Cardiac muscle cell (in vitro differentiated cells and primary cell): ENCODE measurements around the gene CKB. TPM values are rescaled to one million over a fixed set of nuclear protein-coding genes. Genes with fewer than 3 reads are reported as not detected.

Source experiments
- DNase-seq, 2 donors: peaks; one replicate each; pipeline versions ENCODE4 v3.0.0 to v3.0.0-alpha.2; 2010 to 2017; ENCODE audit warnings: low read depth in 1 of 2, low spot score in 1 of 2
- H3K27ac ChIP-seq: fragments of 200-600 bp; sonication (generic); 2 replicates; pipeline ENCODE4 v1.5.1; 2016
- H3K27me3 ChIP-seq: fragments of 200-600 bp; sonication (generic); 2 replicates; pipeline ENCODE4 v1.6.0; 2016; ENCODE audit warnings: control low read depth
- H3K36me3 ChIP-seq: fragments of 200-600 bp; sonication (generic); 2 replicates; pipeline ENCODE4 v1.5.1; 2016; ENCODE audit warnings: control low read depth
- H3K4me1 ChIP-seq: fragments of 200-600 bp; sonication (generic); 2 replicates; pipeline ENCODE4 v1.8.1; 2017; ENCODE audit warnings: low read depth, mild to moderate bottlenecking, mixed run types
- H3K4me3 ChIP-seq: fragments of 200-600 bp; sonication (generic); 2 replicates; pipeline ENCODE4 v1.5.1; 2016; ENCODE audit warnings: mild to moderate bottlenecking
- H3K9me3 ChIP-seq: fragments of 200-600 bp; sonication (generic); 2 replicates; pipeline ENCODE4 v1.5.1; 2017; ENCODE audit warnings: low read depth, mild to moderate bottlenecking, control low read depth
- polyA plus RNA-seq: library from polyadenylated mRNA; unstranded; fragments of >200 nt; fragmentation: Nextera tagmentation; extraction: Ambion mirVana; gene quantifications from 2 replicates; pipeline ENCODE4 v1.2.1, GENCODE V29; 2016
- total RNA-seq: library from RNA; depleted of rRNA; stranded (reverse); fragments of >200 nt; gene quantifications from 2 replicates; pipeline ENCODE4 v1.2.3, GENCODE V29; 2016
- TF ChIP-seq, protein P1 (sequence below): IDR thresholded peaks from 2 replicates; pipeline ENCODE4 v1.5.1; 2012; ENCODE audit warnings: low read depth, mild to moderate bottlenecking, low read length

The CKB gene
- total and polyA plus RNA-seq, 2 experiments from 2014 or later, result 169 to 327 TPM

DNA sequence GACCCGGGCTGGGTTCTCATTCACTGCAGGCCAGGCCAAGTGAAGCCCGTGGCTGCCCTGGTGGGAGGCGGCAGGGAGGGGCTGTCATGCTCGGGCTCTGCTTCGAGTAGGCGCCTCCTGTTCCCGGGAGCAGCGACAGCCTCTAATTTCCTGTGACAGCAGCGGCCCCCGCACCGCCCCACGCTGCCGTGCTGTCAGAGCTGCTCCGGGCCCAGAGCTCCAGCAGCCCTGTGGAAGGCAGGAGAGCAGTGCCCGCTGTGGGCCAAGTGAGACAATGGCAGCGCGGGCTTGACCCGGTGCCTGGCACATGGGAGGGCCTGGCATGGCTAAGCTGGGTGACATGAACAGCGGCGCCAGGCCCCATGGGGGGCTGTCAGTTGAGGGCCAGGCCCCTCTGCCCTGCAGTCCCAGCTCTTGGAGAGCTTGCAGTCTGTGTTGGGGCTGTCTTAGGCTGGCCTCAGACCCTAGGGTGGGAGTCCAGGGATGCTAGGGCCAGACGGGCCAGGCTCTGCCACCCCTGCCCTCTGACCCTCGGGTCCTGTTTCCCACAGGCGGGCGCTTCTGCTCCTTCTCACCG lies 11.5 kb upstream of the CKB start:
- no peaks in the 10 kb centered on the region for H3K27me3 ChIP-seq
- no peak overlapping the region for H3K27ac ChIP-seq
- no peaks in the 10 kb centered on the region for H3K9me3 ChIP-seq
- TF ChIP-seq, protein P1, sequence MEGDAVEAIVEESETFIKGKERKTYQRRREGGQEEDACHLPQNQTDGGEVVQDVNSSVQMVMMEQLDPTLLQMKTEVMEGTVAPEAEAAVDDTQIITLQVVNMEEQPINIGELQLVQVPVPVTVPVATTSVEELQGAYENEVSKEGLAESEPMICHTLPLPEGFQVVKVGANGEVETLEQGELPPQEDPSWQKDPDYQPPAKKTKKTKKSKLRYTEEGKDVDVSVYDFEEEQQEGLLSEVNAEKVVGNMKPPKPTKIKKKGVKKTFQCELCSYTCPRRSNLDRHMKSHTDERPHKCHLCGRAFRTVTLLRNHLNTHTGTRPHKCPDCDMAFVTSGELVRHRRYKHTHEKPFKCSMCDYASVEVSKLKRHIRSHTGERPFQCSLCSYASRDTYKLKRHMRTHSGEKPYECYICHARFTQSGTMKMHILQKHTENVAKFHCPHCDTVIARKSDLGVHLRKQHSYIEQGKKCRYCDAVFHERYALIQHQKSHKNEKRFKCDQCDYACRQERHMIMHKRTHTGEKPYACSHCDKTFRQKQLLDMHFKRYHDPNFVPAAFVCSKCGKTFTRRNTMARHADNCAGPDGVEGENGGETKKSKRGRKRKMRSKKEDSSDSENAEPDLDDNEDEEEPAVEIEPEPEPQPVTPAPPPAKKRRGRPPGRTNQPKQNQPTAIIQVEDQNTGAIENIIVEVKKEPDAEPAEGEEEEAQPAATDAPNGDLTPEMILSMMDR, result no peak
- no peak for DNase-seq
- no peak overlapping the region for H3K4me3 ChIP-seq
- H3K36me3 ChIP-seq, result no peaks in the 10 kb centered on the region
- H3K4me1 ChIP-seq, result no peaks in the 10 kb centered on the region

DNA sequence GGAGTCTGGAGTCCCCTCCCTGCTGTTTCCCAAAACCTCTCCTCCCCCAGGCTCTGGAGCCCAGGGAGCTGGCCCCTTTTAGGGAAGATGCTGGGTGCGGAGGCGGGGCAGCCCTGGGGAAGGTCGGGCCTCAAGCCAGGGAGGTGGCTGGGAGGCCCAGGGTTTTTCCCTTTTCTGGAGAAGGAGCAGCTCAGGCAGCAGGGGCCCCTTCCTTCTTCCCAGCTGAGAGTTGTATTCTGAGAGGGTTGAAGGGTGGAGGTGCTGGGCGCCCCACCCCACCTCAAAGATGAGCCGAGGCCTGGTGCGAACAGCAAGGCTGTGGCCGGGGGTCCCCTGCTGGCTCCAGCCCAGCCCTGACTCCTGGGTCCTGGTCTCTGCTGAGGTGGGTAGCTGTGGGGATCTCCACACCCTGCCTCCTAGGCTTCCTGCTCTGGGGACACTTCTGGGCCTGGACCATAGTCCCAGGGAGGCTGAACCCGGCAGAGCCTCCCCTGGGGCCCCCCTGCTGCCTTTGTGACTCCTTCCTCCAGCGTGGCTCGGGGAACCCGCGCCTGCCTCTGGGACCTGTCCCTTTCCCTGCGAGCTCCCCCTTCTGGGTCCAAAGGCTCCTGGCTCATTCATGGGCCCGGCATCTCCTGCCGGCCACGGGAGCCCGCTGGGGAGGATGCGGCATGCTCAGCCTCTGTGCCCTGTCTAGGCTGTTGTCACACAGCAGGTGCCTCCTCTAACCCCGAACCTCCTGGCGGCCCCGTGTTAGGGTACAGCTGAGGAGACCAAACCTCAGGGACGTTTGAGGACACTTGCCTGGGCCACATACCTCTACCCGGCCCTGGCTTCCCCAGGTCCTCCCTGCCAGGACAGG lies 10.7 kb upstream of the CKB start:
- Histone ChIP-seq H3K9me3 (no peaks in the 10 kb centered on the region), H3K4me3 (no peak overlapping the region), H3K27me3 (no peaks in the 10 kb centered on the region), H3K4me1 (peaks cover 2% of the 10 kb centered on the region), H3K36me3 (no peaks in the 10 kb centered on the region), H3K27ac (no peak overlapping the region)
- TF ChIP-seq, protein P1, result no peak
- no peak for DNase-seq

DNA sequence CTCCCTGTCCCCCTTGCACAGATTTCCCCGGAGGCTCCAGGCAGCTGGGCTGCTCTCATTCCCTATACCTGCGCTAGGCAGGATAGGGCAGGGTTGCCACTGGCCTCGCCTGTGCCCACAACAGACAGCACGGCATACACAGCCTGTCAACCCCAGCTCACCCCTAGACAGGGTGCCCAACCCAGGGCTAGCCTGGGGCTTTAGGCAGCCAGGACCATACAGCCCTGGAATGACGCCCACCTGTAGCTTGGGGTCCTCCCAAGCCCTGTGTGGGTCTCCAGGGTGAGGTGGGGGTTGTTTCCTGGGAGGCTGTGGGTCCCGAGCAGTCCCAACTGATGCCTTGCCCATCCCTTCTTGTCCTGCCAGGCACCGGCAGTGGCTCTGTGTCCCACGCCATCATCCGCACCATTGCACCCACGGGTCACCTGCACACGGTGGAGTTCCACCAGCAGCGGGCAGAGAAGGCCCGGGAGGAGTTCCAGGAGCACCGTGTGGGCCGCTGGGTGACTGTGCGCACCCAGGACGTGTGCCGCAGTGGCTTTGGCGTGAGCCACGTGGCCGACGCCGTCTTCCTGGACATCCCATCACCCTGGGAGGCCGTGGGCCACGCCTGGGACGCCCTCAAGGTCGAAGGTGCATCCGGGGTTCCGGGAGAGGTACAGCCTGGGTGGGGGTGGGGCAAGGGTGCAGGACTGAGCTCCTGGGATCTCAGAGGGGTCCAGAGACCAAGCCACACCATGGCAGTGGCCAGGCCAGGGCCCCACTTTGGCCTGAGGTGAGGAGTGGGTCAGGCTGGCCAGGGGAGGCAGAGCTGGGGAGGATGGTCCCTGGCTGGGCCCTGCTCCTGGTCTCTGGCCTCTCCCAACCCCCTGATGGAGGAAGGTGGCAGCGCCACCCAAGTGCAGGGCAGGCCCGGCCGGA lies 9.8 kb upstream of the CKB start:
- Histone ChIP-seq H3K27ac (no peak overlapping the region), H3K4me1 (peaks cover 9% of the 10 kb centered on the region)

DNA sequence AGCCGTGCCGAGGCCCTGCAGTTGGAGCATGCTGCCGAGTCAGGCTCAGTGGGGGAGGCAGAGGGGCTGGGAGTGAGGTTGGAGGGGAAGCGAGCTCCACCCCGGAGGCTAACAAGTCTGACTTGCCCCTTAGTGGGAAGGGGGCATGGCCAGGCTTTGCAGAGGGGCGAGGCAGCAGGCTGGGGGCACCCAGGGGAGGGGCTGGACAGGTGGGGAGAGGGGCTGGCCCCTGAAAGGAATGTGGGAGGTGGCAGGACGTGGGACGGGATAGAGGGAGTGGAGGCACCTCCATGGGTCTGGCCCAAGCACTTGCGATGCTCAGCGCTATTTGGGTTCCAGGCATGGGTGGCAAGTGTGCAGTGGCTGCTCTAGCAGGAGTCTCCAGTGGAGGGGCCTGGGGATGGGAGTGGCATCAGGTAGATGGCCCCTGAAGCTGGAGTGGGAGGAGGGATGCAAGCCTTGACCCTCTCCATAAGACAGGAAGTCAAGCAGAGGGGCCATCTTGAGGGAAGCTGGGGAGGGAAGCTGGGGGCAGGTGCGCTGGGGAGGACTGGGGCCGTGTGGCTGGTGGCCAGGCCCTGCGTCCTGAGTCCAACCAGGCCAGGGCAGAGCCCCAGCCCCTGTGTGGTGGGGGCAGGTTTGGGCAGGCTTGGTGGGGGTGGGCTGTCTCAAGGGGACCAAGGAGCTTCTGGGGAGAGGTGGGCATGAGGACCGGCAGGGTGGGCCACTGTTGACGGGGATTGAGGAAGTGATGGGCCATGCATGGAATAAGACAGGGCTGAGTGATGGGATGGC lies 9.0 kb upstream of the CKB start:
- Histone ChIP-seq H3K4me1 (peaks cover 9% of the 10 kb centered on the region), H3K27me3 (no peaks in the 10 kb centered on the region), H3K9me3 (no peaks in the 10 kb centered on the region), H3K4me3 (no peak overlapping the region), H3K27ac (no peak overlapping the region), H3K36me3 (no peaks in the 10 kb centered on the region)
- TF ChIP-seq, protein P1, result no peak
- no peak for DNase-seq

More for the DNA sequence above, 9.8 kb upstream of the CKB start:
- no peaks in the 10 kb centered on the region for H3K9me3 ChIP-seq
- no peak overlapping the region for H3K4me3 ChIP-seq
- DNase-seq, result no peak
- H3K36me3 ChIP-seq, result no peaks in the 10 kb centered on the region
- TF ChIP-seq, protein P1, result no peak
- no peaks in the 10 kb centered on the region for H3K27me3 ChIP-seq

DNA sequence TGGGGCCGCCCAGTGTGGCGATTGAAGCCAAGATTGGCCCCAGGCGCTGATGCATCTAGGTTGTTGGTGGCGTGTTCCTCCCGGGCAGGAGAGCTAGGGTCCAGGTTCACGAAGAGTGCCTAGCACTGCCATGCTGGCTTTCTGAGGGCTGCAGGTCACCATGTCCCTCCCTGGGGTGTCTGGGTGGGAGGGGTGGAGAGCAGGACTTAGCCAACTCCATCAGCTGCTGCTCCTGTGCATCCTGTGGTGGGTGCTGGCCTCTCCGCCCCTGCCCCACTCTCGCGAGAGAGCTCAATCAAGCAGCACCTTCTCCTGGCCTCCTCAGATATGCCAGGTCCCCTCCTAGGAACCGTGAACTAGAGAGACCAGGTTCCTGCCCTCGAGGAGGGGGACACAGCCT lies 8.2 kb upstream of the CKB start:
- DNase-seq, result no peak
- H3K4me3 ChIP-seq, result no peak overlapping the region
- TF ChIP-seq, protein P1, result no peak
- H3K27me3 ChIP-seq, result no peaks in the 10 kb centered on the region
- H3K27ac ChIP-seq, result no peak overlapping the region
- H3K9me3 ChIP-seq, result no peaks in the 10 kb centered on the region
- peaks cover 9% of the 10 kb centered on the region for H3K4me1 ChIP-seq
- H3K36me3 ChIP-seq, result no peaks in the 10 kb centered on the region
